HG03103 (cell line): Measurements from ENCODE around the gene CYP19A1.
"Not testable (repeated sequence)": the region's sequence is repeated elsewhere in the genome, so short reads cannot be mapped to it uniquely, and the experiment has no call there.

ENCODE experiments used
- ATAC-seq: cut with Tn5 transposase; IDR thresholded peaks from one replicate; pipeline ENCODE4 v1.9.1; 2021; ENCODE audit warnings: low read depth; ENCODE audit not compliant: unreplicated experiment

Gene CYP19A1

DNA sequence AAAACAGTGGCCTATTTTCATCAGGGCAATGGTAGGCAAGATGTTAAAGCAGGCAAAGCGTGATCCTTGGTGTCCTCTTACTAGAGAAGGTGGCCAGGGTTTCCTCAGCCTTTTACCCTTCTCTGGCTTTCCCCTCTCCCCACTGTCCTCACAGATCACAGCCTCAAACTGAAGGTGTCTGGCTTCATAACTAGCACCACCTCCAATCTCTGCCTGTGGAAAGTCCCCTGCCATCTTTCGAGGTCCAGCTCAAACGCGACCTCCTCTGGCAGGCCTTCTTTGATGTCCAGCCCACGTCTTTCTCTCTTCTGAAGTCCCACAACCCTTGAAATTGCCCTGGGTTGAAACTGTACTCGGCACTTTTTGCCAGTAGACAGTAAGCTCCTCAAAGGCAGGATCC lies 35.9 kb downstream of the CYP19A1 start:
- ATAC-seq: no peak

DNA sequence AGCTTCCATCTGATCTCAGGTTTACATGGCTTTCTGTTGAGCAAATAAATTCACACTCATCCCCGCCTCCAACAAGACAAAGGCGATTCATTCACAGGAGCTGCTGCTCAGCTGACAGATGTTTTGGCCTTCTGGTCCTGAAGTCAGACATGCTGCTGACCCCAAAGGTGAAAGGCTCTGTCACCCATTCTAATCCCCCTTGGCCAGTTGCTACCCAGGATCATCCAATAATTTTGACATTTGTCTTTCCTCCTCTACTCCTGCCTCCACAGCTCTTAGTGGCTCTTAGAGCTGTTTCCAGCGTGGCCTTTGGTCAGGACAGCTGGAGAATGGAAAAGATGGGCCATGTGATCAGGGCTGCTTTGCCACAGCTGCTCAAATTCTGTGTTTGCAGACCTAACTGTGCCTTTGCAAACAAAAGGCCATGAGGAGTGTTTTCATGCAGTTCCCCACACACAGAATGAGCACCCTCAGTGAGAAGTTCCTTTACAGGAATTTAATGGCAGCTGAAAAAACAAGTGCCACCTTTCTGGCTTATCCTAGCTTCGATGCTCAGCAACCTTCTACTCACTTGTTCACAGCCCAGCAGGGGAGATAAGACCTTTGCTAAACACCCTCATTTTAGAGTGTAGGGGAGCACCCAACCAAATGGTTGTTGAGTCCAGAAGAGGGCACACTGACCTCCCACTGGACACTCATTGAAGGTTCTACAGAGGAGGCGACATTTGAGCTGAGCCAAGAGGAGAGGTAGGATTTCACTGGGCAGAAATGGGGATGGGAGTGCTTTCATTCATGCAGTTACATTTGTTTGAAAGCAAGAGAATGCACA lies 39.0 kb downstream of the CYP19A1 start:
- no peak for ATAC-seq

DNA sequence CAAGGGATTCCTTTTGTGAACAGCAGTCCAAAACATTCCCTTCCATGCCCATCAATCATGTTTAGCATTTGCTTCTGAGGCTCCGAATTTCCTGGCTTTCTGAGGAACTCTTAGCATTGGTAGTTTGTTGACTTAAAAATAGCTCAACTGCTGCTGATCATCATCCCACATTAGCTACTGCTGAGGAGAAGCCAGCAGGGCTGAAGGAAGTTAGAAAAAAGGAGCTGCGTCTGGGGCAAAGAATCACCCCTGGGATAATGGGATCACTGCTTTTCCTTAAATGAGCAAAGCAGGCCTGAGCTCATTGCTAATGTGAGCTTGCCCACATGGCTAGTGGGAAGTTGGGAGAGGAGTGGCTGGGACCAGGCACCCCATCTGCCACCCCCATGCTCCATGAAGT lies 39.8 kb downstream of the CYP19A1 start:
- ATAC-seq: no peak

DNA sequence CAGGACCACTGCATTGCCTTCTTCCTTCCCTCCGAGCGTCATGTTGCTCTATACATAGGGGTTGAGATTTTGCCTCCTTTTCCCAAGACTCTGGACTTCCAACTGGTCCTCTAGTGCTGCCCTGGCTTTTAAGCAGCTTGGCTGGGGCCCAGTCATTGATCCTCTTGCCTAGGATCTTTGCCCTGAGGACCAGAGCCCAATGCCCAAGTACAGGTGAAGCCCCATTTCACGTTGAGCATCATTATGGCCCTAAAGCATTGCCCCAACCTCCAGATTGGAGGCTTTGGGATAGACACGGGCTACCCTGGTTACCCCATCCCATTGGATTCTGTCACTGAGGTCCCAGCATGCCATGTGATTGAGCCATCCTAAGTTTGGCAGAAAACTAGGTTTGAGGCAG lies 47.7 kb downstream of the CYP19A1 start:
- no peak for ATAC-seq

DNA sequence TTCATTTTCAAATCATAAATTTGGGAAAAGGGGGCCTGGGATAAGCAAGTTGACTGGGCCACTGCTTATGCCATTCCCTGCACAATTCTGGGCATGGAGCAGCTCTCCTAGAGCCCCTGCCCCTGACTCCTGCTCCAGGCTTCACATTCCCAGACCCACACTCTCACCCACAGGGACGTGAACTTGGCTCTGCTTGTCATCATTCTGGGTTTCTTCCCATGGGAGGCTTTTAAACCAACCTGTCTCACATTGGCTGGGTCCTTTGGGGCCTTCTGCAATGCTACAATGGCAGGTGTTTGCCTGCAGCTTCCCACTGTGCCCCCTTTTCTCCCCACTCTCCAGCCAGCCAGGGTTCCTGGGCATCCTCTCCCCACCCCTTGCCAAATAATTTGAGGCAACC lies 49.1 kb downstream of the CYP19A1 start:
- ATAC-seq: no peak

DNA sequence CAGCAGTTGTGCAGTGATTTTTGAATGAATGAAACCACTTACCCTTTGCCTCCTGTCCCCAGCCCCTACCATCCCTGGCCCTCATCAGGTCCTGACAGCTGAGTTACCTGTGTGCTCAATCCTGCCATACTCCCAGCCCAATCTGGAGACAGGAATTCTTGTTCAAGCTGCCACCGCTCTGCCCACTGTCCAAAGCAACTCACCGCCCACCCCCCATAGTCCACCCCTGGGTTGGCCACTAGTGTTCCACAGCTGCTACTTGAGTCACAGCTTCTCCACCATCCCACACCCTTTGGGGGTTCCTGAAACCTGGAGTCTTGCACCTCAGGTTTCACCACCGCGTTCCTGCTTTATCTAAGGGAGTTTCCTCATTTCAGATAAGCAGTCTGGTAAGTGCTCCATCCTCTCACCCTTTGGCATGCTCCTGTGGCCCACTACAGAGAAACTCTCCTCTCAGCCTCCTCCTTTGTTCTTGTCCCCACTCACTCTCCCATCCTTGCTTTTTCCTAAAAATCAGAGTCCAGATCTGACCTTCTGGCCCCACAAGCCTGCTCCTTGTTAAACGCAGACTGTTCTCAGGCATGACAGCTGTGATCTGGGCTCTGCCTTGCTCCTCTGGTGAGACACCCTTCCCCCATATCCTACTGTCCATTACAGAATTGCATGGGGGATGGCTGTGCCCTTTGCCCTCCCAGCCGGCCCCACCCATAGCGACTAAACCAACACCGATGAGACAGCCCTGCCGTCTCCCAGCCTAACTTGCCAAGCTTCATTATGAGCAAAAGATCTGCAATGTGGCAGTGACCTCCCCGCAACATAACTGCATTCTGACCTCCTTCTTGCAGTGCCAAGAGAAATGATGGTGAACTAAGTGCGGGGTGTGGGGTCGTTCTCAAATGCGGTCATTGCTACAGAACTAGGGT lies 50.0 kb downstream of the CYP19A1 start:
- ATAC-seq: no peak

DNA sequence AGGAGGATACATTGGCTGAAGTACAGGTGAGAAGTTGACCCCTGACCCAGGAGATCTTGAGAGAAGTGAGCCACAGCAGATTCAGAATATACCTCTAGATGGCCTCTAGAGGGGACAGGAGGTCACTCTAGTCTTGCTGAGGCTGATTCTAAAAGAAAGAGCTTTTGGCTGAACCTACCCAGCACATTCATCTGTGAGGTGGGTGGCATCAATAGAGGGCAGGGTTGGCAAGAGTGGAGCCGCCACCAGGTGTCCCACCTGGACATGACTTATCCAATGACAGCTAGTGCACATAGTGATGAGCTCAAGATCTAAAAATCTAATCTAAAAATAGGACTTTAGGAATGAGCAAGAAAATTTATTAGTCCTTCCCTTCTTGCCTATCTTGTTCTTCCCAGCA lies 51.6 kb downstream of the CYP19A1 start:
- ATAC-seq: no peak

DNA sequence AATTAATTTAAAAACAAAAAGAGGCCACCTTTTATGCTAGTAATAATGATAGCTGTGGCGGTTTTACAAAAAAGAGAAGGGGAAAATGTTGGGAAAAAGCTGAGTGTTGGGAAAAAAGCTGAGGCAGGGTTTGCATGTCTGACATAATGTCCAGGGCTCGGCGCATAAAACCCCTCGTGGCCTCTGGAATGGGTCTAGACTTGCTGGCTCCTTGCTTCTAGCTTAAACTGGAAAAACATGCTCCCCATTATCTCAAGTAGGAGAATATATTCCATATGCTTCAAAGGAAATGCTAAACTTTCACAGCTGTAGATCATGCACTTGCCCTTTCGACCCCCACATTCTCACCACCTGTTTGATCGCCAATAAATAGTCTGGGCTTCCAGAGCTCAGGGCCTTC lies 53.0 kb downstream of the CYP19A1 start:
- no peak for ATAC-seq

DNA sequence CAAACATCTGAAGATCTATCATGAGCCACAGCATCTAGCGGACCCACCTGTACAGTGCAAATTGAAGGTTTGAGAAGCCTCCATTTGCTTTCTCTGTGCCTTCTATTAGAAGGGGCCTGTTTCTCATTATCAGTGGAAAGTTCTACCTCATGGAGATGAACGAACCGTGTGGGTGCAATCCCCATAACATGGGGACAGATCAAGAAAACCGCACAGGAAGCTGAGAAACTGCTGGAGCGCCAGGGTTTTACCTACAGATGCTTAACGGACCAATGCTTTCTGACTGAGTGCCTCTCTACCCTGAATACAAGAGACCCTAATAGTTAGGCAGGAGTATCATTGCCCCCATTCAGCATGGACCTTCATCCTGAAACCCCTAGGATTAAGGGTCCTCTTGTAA lies 53.5 kb downstream of the CYP19A1 start:
- no peak for ATAC-seq

DNA sequence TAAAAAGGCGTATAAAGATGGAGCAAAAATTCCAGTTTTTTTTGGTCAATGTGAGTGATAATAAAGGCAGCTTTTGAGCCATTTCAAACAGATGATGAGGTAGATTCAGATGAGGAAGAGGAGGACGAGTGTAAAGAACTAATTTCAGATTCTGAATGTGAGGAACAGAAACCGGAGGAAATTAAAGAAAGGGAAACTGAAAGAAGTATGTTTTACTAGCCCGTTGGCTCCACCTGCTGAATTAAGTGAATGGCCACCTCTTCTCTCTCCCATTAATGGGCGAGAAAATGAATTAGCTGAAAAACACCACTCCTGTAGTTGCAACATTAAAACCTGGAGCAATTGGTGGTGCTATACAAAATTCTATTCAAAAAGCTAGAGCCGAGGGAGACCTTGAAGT lies 55.4 kb downstream of the CYP19A1 start:
- ATAC-seq: no peak

DNA sequence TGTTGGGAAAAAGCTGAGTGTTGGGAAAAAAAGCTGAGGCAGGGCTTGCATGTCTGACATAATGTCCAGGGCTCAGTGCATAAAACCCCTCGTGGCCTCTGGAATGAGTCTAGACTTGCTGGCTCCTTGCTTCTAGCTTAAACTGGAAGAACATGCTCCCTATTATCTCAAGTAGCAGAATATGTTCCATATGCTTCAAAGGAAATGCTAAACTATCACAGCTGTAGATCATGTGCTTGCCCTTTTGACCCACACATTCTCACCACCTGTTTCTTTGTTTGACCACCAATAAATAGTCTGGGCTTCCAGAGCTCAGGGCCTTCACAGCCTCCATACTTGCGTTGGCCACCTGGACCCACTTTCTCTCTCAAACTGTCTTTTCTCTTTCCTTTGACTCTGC lies 56.2 kb downstream of the CYP19A1 start:
- ATAC-seq: not testable (repeated sequence)

DNA sequence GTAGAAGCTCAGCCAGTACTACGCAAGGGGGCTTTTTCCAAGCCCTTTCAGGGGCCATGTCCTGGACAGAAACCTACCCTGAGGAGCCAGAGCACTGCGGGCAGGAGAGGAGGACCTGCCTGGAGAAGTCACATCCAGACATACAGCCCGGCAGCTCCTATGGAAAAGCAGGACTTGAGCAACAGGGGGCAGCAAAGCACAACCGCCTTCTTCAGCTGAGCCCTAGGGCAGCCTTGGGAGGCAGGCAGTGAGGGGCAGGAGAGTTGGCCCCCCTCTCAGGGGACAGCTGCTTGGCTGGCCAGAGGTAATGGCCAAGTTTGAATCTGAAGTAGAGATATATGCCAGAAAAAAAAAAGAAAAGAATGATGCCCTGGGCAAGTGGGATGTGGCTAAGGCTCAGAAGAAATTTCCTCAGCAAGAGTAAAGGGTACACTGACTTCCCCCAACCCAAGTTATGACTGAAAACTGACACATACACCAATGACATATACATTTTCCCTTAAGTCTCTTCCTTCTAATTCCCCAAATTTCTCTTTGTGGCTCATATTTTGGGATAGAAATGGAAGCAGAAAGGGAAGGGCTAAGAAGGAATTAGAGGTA lies 56.9 kb downstream of the CYP19A1 start:
- ATAC-seq: no peak

DNA sequence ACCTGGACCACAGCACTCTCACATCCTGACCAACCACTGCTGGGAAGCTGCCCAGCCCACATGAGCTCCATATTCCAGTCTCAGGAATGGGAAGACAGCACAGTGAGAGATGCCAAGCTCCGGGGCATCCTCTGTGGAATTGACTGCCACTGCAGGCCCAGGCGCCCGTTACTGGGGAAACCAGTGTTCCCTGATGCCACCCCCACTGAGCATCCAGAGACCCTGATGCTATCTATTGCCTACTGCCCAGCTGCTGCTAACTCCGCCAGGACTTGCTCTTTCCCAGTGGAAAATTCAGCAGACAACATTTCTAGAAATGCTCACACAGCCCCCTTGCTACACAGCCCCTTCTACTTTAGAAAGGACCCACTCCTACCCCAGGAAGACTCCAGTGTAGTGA lies 57.6 kb downstream of the CYP19A1 start:
- ATAC-seq: no peak

DNA sequence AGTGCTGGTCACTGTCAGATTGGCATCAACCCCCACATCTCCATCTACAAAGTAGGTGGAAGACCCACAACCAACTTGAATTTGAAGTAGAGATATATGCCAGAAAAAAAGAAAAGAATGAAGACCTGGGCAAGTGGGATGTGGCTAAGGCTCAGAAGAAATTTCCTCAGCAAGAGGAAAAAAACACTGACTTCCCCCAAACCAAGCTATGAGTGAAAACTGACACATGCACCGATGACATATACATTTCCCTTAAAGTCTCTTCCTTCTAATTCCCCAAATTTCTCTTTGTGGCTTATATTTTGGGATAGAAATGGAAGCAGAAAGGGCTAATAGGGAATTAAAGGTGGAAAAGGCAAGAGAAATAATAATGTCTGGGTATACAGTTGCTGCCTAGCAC lies 59.0 kb downstream of the CYP19A1 start:
- no peak for ATAC-seq

DNA sequence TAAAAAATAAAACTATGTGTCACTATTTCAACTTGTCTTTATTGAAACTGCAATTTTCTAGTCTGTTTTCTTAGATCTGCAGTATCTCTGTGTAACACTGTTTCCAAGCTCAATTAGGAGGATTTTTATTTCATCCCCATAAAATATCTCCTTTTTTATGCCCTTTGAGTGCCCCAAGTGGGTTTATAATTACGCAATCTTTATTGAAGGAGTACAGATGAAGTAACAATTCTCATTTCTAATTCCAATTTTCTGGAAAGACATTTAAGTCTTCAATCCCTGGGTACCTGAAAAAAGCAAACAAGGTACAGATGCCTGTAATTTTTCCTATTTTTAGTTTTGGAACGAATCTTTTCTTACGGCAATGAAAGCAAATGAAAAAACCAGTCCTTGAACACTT lies 61.3 kb downstream of the CYP19A1 start:
- ATAC-seq: no peak

DNA sequence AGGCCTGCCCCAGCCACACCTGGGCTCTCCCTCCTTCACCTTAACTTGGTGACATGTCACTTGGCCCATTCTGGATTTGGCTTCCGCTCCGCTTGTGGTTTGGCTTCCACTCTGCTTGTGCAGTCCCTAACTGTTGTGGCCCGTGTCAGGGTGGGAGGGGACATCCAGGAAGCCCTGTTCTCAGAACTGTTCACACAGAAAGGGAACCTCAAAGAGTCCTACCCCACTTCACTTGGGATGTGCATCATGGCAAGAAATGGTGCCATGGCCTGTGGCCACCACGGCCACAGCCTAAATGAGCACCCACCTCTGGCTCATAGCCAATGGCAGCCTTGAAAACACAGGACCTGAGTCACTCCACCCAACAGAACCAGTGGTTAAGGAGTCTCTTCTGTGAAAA lies 63.4 kb downstream of the CYP19A1 start:
- no peak for ATAC-seq

DNA sequence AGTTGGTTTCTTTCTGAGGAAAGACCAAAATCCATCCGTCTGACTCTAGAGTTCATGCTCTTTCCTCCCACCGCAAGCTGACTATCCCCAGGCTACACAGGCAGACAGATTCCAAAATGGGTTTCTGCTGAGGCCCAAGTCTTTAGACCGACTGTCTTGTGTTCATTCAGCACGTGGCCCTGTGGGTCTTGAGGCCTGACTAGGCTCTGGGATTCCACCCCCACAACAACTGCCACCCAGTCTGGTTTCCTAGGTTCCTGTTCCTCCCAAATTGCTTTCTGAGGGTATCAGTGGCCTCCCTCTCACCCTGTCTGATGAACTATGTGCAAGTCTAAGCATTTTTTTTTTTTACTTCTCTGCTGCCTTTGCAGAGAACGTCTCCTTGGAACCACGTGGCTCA lies 67.7 kb downstream of the CYP19A1 start:
- ATAC-seq: no peak

DNA sequence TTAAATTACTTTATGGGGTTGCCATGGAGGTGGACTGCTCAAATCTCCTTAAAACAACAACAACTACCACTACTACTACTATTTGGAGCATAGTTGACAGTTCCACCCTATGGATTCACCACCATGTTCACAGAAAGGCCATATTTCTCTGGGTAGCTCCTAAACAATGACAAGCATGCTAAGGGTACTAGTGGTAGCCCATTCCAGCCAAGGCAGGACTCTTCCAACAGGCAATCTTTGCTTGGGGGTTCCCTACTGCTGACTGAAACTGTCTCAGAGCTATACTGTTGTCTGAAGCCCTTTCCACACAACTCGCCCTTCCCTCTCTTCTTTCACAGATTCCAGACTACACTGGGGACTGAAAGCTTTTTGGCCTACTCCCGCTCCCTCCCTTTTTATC lies 68.9 kb downstream of the CYP19A1 start:
- ATAC-seq: no peak

DNA sequence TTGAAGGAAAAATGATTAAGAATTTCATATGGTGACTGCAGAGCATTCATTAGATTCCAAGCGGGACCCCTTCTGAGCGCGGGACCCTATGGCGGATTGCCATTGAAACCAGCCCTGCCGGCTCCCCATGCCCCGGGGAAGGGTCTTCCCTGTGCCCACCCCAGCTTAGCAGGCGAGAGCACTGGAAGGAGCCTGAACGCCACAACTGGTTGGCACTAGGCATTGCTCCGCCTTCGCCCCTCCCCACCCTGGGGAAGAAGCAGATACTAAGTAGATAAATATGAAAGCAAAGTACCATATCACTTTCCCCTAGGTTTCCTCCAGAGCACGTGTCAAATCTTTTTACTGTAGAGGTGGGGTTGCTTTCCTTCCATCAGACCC lies 70.7 kb downstream of the CYP19A1 start:
- ATAC-seq: no peak

DNA sequence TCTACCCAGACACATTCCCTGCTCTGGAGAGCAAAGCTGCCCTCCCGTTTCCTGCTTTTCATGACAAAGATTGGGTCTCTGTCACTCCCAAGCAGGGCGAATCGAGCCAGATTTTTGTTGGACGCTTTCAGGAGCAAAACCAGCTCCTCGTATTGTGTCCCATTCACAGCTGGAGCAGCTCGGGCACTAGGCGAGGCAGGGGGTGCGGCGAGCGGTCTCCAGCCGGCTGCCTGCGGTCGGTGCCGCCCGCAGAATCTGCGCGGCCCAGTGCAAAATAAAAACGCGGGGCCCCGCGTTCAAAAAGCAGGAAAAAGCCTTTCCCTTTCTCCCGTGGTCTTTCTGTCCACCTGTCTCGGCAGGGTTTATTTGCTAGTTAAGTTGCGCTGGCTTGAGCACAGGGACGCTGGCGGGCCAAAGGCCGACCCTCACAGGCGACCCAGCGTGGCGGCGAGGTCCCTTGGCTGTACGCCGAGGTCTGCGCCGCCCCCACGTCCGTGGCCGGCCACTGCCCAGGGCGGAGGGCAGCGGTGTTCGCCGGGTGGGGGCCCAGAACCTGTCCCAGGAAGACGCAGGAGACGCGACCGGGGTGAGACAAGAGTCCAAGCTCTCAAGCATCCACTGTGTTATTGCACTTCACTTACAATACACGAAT lies 71.2 kb downstream of the CYP19A1 start:
- ATAC-seq: no peak

DNA sequence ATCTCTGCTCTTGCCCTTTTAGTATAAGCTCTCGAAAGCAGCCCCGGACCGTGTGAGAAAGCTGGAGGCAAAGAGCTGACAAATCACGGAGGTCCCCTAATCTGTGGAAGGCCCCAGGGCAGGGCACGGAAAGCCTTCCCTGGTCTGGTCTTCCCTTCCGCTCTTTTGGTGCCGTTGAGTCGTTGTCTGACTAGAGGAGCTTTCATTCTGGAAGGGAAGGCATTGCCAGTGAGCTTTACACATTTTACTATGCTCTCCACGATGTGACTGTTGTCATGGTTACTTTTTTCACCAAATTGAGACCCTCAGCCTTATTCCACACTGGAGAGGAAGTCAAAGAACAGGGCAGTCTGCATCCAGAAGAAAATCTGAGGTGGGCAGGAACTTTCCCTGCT lies 71.7 kb downstream of the CYP19A1 start:
- ATAC-seq: no peak
